Lower leg skin (tissue), 4 donors: ENCODE data around the gene TMEM229B. TPM values are rescaled to one million over a fixed set of nuclear protein-coding genes. Genes with fewer than 3 reads are reported as not detected.
A peak's percentile ranks its signal among the peaks of the same experiment; 100 is the strongest.

ENCODE experiments used
- DNase-seq, 2 donors: peaks; one replicate each; pipeline ENCODE4 v3.0.0-alpha.2; 2019; ENCODE audit warnings: low spot score in 2 of 2
- H3K4me3 ChIP-seq: fragments of 200-600 bp; sonication (generic); 2 replicates; pipeline ENCODE4 v1.5.1; 2017; ENCODE audit warnings: mild to moderate bottlenecking, low read depth; ENCODE audit not compliant: poor library complexity, severe bottlenecking
- POLR2A ChIP-seq, 2 donors: fragments of 450-650 bp; IDR thresholded peaks; one replicate each; pipeline ENCODE4 v1.6.1; 2016 to 2017; ENCODE audit warnings: antibody characterized with exemption in 2 of 2, mild to moderate bottlenecking in 1 of 2, moderate library complexity in 1 of 2
- WGBS, 2 donors: methylation state at CpG; one replicate each; pipeline ENCODE4 v1.1.5; 2018; 5-methylcytosine and 5-hydroxymethylcytosine counted together
- intact Hi-C: fragments of 100-400 bp; cut with DNase I; formaldehyde crosslinking; loops from one replicate; pipeline ENCODE4 v1.15.0; 2023; ENCODE audit warnings: low total_unique reads
- total RNA-seq, 4 donors: library from RNA; depleted of rRNA; stranded (reverse); fragments of >200 nt; gene quantifications; one replicate each; pipeline ENCODE4 v1.1.0, GENCODE V29; 2016
- TF ChIP-seq, protein P1 (sequence below), 3 donors: fragments of 450-650 bp; IDR thresholded peaks; one replicate each; pipeline ENCODE4 v1.5.1; 2016; ENCODE audit warnings: antibody characterized with exemption in 3 of 3, mild to moderate bottlenecking in 3 of 3, moderate library complexity in 2 of 3

Gene TMEM229B
- total RNA-seq, 4 donors from 2014 or later, result 0.49 to 3.8 (median 2.5) TPM

DNA sequence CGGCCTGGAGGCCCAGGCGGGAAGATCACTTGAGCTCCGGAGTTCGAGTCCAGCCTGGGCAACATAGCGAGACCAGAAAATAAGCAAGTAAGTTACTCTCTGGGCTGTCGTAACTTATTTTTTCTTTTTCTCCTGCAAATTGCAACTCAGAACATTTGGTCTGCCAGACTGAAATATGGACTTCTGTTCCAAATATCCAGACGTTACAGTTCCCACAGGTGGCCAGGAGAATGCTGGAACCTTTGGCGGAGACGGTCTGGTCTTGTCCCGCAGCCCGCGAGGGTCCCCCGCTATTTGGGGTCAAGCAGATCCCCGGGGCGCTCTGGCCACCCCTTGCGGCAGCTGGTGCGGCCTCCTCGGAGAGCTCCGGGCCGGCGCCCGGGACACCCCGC is 44.1 kb upstream of the TMEM229B start:
- DNase-seq, result no peak
- H3K4me3 ChIP-seq, result peak overlapping the region; percentile 44
- intact Hi-C loops, result no loop called here
- TF ChIP-seq, protein P1, sequence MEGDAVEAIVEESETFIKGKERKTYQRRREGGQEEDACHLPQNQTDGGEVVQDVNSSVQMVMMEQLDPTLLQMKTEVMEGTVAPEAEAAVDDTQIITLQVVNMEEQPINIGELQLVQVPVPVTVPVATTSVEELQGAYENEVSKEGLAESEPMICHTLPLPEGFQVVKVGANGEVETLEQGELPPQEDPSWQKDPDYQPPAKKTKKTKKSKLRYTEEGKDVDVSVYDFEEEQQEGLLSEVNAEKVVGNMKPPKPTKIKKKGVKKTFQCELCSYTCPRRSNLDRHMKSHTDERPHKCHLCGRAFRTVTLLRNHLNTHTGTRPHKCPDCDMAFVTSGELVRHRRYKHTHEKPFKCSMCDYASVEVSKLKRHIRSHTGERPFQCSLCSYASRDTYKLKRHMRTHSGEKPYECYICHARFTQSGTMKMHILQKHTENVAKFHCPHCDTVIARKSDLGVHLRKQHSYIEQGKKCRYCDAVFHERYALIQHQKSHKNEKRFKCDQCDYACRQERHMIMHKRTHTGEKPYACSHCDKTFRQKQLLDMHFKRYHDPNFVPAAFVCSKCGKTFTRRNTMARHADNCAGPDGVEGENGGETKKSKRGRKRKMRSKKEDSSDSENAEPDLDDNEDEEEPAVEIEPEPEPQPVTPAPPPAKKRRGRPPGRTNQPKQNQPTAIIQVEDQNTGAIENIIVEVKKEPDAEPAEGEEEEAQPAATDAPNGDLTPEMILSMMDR (IDR thresholded peaks at IDR 0.05), result no peak
- no peak for TF ChIP-seq POLR2A (IDR thresholded peaks at IDR 0.05)
- 14 to 19% methylated on average over 18 to 23 of the region's 23 CpGs for WGBS, 2 donors

DNA sequence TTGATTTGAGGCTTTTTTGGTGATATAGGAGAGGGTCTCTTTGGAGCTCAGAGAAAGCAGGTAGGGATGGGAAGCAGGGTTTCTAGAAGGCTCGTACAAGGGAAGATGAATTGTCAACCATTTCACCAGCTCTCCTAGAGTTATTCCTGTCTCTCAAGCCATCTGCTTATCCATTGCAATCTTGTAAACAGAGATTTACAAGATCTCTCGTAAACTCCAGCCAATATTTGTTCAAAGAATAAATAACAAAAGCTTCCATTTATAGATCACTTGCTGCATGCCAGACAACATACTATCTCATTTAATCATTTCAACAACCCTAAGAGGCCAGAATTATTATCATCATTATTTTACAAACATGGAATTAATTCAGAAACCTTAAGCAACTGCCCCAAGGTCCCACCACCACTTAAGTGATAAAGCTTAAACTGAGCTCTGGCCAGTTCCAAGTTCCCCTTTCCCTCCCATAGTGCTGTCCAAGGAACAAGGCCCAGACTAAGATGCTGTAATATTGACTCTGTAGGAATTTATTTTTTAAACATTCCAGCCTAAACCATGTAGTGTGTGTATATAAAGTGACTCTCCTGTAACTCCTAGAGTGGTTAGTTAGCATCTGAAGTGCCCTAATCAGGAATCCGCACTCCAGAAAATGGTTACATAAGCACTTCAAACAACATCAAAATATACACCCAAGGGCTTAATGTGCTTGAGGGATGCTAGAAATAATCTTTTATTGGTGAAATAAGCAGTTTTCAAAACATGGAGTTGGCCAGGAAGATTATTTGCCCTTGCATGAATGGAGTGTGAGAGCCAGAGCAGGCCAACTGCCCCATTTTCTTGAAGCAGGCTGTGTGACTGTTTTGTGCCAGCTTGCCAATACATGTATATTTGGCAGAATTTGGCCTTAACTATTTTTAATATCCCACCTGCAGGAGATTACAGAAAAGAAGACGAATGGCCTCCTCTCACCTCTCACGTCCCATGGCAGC is 41.7 kb upstream of the TMEM229B start:
- WGBS, 2 donors, result 74 to 77% methylated on average over 5 of the region's 5 CpGs
- intact Hi-C loops, result loop anchor here (5.0 kb wide), 1 partner anchor 42 kb away; no protein-coding TSS in a partner anchor

DNA sequence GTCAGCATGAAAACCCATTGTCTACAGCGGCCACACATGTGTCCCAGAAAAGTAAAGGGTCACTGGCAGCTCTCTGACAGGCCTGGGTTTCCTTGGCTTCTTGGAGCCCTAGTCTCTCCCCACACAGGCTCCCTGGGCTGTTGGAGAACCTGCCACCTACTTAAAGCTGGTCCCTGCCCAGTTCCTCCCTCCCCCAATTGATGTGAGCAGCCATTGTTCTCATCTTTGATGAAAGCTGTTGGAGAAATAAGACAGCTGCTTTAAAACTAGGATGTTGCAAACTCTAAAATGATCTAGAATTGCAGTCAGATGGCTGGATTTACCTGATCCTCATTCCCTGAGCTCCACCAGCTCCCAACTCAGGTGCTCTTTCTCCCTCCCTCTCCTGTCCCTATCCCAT is 39.8 kb upstream of the TMEM229B start:
- intact Hi-C loops, result loop anchor here (5.0 kb wide), 1 partner anchor 44 kb away; no protein-coding TSS in a partner anchor
- H3K4me3 ChIP-seq, result no peak overlapping the region
- DNase-seq, result peak in 1 of 2 donors; percentile 43
- 100% methylated on average over 1 of the region's 1 CpG for WGBS, 2 donors
- TF ChIP-seq POLR2A (IDR thresholded peaks at IDR 0.05), result no peak
- TF ChIP-seq, protein P1 (IDR thresholded peaks at IDR 0.05), result no peak

More for the DNA sequence above, 41.7 kb upstream of the TMEM229B start:
- no peak for DNase-seq
- no peak overlapping the region for H3K4me3 ChIP-seq
- TF ChIP-seq, protein P1 (IDR thresholded peaks at IDR 0.05), result no peak
- TF ChIP-seq POLR2A (IDR thresholded peaks at IDR 0.05), result no peak

DNA sequence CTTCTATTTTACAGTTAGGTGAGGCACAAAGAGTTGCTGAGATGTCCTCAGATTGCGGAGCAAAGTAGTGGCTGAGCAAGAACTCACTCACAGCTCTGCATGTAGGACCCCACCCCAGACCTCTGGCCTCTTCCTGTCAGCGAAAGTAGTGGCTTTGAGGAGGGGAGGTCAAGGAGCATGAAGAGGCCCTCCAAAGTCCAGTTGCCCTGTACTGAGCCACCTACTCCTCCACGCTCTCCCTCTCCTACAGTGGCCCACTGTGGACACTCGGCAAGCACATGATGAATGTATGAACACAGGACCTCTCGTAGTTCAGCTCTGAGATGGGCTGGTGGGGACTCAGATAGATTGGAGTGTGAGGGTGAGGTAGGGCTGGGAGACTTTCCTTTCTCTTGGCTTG is 39.2 kb upstream of the TMEM229B start:
- 89 to 92% methylated on average over 5 of the region's 5 CpGs for WGBS, 2 donors
- no peak overlapping the region for H3K4me3 ChIP-seq
- TF ChIP-seq POLR2A (IDR thresholded peaks at IDR 0.05), result no peak
- TF ChIP-seq, protein P1 (IDR thresholded peaks at IDR 0.05), result no peak
- DNase-seq, result peak in 1 of 2 donors; percentile 70
- intact Hi-C loops, result loop anchor here (5.0 kb wide), 1 partner anchor 45 kb away; no protein-coding TSS in a partner anchor

DNA sequence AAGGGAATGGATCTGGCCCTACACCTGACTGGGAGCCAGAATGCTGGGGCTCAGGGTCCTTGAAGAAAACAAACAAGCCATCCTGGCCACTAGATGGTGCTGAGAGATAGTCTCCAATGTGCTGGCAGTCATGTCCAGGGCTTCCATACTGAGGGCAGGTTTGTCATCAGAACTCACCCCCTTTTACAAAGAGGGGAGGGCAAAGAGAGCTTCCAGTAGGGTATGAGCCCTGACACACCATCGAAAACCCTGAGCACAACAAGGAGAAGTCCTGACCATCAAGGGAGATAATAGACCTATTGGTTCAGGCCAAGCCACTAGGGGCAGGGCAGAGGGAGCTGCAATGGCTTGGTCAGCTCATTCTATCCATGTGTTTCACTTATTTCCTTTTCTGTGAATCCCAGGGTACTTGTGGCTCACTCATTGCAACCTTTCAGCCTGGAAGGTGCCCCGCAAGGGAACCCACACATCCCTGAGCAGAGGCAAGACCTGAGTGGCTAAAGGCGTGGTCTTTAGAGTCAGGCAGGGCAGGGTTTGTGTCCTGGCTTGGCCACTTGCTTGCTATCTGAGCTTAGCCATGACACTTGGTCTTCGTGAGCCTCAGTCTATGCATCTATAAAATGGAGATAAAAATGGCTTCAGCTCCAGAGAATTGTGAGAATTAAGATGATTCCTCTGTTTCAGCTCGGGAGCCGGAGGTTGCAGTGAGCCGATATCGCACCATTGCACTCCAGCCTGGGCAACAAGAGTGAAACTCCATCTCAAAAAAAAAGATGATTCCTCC is 38.3 kb upstream of the TMEM229B start:
- intact Hi-C loops, result loop anchor here (5.0 kb wide), 1 partner anchor 45 kb away; no protein-coding TSS in a partner anchor

More for the DNA sequence above, 38.3 kb upstream of the TMEM229B start:
- DNase-seq, result peak in 1 of 2 donors; percentile 79
- WGBS, 2 donors, result 83% methylated on average over 8 of the region's 8 CpGs
- no peak overlapping the region for H3K4me3 ChIP-seq
- no peak for TF ChIP-seq POLR2A (IDR thresholded peaks at IDR 0.05)
- TF ChIP-seq, protein P1 (IDR thresholded peaks at IDR 0.05), result no peak
